WTC11 (cell line): ENCODE data around the gene CMTR1.

Experiments used
- CREB1 ChIP-seq: sonication (generic); formaldehyde crosslinking; IDR thresholded peaks from 2 replicates; pipeline ENCODE4 v1.8.0; 2023; ENCODE audit warnings: mild to moderate bottlenecking, missing genetic modification reagents
- CTCF ChIP-seq: fragments of 200-600 bp; IDR thresholded peaks from 2 replicates; pipeline ENCODE4 v1.8.0; 2022; ENCODE audit warnings: antibody characterized with exemption
- E2F5 ChIP-seq: sonication (generic); formaldehyde crosslinking; IDR thresholded peaks from 2 replicates; pipeline ENCODE4 v1.8.1; 2022; ENCODE audit warnings: mild to moderate bottlenecking, moderate library complexity, missing genetic modification reagents
- ESRRA ChIP-seq: sonication (generic); formaldehyde crosslinking; IDR thresholded peaks from 2 replicates; pipeline ENCODE4 v1.8.1; 2022; ENCODE audit warnings: mild to moderate bottlenecking, missing genetic modification reagents, borderline replicate concordance
- FOXP1 ChIP-seq: sonication (generic); formaldehyde crosslinking; IDR thresholded peaks from 2 replicates; pipeline ENCODE4 v1.8.0; 2022; ENCODE audit warnings: missing genetic modification reagents, mild to moderate bottlenecking, moderate library complexity, borderline replicate concordance
- JUN ChIP-seq: sonication (generic); formaldehyde crosslinking; IDR thresholded peaks from 2 replicates; pipeline ENCODE4 v1.8.0; 2023; ENCODE audit warnings: mild to moderate bottlenecking, missing genetic modification reagents
- MAX ChIP-seq: sonication (generic); formaldehyde crosslinking; IDR thresholded peaks from 2 replicates; pipeline ENCODE4 v1.8.0; 2022; ENCODE audit warnings: mild to moderate bottlenecking, missing genetic modification reagents
- NFYB ChIP-seq: sonication (generic); formaldehyde crosslinking; conservative IDR thresholded peaks from 2 replicates; pipeline ENCODE4 v1.8.0; 2022; ENCODE audit warnings: low read depth, missing genetic modification reagents
- NR1H2 ChIP-seq: sonication (generic); formaldehyde crosslinking; IDR thresholded peaks from 2 replicates; pipeline ENCODE4 v1.9.0; 2021; ENCODE audit warnings: mild to moderate bottlenecking, moderate library complexity, missing genetic modification reagents
- RORB ChIP-seq: fragments of 250-450 bp; sonication (Bioruptor Pico); IDR thresholded peaks from 2 replicates; pipeline ENCODE4 v1.9.0; 2021; ENCODE audit warnings: mild to moderate bottlenecking
- SP1 ChIP-seq: sonication (generic); formaldehyde crosslinking; conservative IDR thresholded peaks from 2 replicates; pipeline ENCODE4 v1.8.1; 2022; ENCODE audit warnings: missing genetic modification reagents
- USF2 ChIP-seq: sonication (generic); formaldehyde crosslinking; IDR thresholded peaks from 2 replicates; pipeline ENCODE4 v1.8.1; 2023; ENCODE audit warnings: mild to moderate bottlenecking, missing genetic modification reagents, moderate library complexity
- ZNF423 ChIP-seq: fragments of 250-450 bp; sonication (Bioruptor Pico); IDR thresholded peaks from 2 replicates; pipeline ENCODE4 v2.1.2; 2022; ENCODE audit warnings: mild to moderate bottlenecking, moderate library complexity
- ZNF512 ChIP-seq: sonication (generic); formaldehyde crosslinking; IDR thresholded peaks from 2 replicates; pipeline ENCODE4 v1.8.1; 2022; ENCODE audit warnings: missing genetic modification reagents, borderline replicate concordance

- TF ChIP-seq CTCF (no peak), ZNF423 (CRISPR knock-in tag) (no peak), E2F5 (CRISPR knock-in tag) (no peak), FOXP1 (no peak), USF2 (CRISPR knock-in tag) (no peak), MAX (CRISPR knock-in tag) (no peak), CREB1 (no peak), NFYB (no peak), SP1 (CRISPR knock-in tag) (no peak), ZNF512 (CRISPR knock-in tag) (no peak), NR1H2 (CRISPR knock-in tag) (no peak), RORB (CRISPR knock-in tag) (no peak), JUN (CRISPR knock-in tag) (no peak), ESRRA (no peak)
These were observed 98.0 kb downstream of the CMTR1 start for GRCh38 chr6:37531026-37531425.
